T-helper 9 cell (primary cell): ENCODE data around the gene ALCAM.
A peak's percentile ranks its signal among the peaks of the same experiment; 100 is the strongest.
"Not testable (repeated sequence)": the region's sequence is repeated elsewhere in the genome, so short reads cannot be mapped to it uniquely, and the experiment has no call there.

Source experiments
- DNase-seq: peaks from one replicate; pipeline ENCODE4 v3.0.0-alpha.2; 2020

ALCAM gene

GRCh38 chr3:105356988-105357387 is 9.7 kb upstream of the ALCAM start:
- no peak for DNase-seq

- DNase-seq = no peak
These were observed 7.5 kb upstream of the ALCAM start for GRCh38 chr3:105359098-105359762.

GRCh38 chr3:105360003-105360402 is 6.7 kb upstream of the ALCAM start:
- DNase-seq = no peak

GRCh38 chr3:105362021-105362665 is 4.6 kb upstream of the ALCAM start:
- DNase-seq = no peak

DNA sequence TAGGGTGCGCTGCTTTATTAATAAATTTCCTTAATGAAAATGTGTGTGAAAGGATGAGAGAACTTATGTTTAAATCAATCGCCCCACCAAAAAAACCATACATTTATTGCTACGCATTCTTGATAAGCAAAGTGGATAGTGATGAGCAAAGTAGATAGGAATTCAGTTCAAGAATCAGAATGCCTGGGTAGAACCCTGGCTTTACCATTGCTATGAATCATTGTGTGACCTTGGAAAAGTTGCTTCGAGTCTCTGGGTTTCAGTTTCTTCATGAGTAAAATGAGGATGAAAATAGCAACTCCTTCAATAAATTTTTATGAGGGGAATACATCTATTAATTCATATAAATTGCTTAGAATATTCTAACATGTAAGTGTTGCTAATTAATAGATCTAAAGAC is 2.6 kb upstream of the ALCAM start:
- no peak for DNase-seq

GRCh38 chr3:105365081-105365390 is 1.7 kb upstream of the ALCAM start:
- no peak for DNase-seq

- no peak for DNase-seq
These were observed 1.1 kb upstream of the ALCAM start for GRCh38 chr3:105365391-105366325.

- DNase-seq = peak; percentile 20
These were observed 325 bp downstream of the ALCAM start for GRCh38 chr3:105367063-105367405.

DNA sequence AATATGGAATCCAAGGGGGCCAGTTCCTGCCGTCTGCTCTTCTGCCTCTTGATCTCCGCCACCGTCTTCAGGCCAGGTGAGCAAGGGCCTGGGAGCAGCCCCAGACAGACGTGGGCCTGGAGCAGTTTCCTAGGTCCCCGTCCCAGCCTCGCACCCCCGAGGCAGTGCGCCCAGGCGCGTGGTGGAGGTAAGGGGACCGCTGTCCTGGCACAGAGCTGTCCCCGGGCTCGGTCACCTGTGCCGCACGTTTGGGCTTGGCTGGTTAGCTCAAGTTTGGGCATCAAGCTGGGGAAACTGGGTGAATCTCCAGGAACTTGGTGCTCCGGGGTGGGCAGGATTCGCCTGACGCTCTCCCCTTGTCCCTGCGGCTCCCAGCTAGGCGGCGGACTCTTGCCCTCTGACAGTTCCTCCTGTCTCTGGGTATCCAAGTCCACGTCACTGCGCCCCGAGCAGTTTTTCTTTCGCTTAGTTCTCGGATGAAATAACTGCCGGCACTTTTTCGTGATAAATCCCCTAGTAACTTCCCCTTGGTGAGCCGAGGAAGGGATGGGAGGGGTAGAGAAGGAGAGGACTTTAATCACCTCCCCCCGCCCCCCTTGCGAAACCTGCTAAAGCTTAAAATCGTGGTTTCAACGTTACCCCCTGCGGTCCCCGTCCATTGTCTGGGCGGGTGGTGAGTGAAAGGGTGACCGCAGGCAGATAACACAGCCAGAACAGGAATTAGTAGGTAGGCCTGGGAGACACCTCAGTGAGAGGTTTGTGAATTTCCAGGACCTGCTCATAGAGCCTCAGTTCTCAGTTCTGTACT is 901 bp downstream of the ALCAM start:
- DNase-seq = peak; percentile 59

GRCh38 chr3:105368566-105369499 is 2.1 kb downstream of the ALCAM start:
- peak; percentile 65 for DNase-seq

GRCh38 chr3:105369500-105370371 is 3.0 kb downstream of the ALCAM start:
- peak; percentile 17 for DNase-seq

DNA sequence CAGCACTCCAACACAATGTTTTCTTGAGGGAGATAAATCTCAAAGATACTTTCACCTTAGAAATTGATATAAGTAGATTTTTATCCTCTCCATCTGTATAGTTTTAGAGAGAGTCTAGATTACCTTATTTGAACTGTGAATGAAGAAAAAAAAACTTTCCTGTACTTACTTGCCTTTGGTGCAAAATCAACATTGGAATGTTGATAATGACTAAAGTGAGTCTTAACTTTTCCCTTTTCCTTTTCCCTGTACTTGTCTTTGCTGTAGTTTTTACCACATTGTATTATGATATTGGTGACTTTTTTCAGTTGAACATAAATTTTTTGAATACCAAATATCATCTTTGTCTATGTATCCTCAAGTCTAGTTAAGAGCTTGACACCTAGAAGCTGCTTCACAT is 6.7 kb downstream of the ALCAM start:
- DNase-seq = no peak

- no peak for DNase-seq
These were observed 9.2 kb downstream of the ALCAM start for GRCh38 chr3:105375750-105376511.

DNA sequence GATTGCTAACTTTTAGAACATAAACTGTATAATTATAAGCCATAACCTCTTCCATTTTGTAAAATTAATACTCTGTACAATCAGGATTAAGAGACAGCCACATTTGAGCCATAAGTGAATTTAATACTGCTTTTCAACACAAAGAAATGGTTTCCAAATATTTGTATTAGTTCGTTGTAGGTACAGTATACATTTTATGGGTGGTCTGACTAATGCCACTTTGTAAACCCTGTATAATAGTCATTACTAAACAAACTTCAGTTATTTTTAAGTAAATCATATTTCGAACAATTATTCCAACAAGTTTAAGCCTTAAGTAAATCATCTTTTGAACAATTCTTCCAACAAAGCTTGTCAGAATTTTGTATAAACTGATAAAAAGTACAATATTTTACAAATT is 11.0 kb downstream of the ALCAM start:
- no peak for DNase-seq

- no peak for DNase-seq
These were observed 18.5 kb downstream of the ALCAM start for GRCh38 chr3:105385179-105385578.

DNA sequence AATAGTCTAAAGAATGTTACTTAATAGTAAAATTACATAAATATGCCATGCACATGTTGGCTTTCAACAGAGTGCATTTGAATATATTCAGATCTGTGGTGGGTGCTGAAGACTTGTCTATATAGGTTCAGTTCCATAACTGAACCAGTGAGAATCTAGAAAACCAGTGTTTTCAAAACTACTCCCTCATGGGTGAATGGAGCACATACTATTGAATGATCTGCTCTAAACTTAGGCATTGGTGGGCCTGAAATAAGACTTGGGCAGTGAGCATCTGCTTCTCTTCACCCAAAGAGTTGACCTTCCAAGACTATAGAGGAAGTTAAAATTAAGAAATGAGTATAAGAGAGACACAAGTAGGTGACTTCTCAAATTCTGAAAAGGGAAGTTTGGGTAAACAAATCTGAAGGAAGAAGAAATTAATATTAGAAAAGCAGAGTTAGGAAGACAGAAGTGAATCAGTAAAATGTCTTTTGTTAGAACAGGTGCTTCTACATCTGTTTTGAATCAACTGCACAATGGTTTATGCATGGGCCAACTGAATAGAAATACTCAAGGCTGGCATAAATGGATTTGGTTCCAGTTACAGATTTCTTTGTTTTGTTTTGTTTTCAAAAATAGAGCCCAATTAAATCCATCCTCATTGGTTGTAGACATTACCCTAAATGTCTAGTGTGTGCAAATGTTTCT is 19.3 kb downstream of the ALCAM start:
- no peak for DNase-seq

- no peak for DNase-seq
These were observed 20.5 kb downstream of the ALCAM start for GRCh38 chr3:105387122-105387751.

DNA sequence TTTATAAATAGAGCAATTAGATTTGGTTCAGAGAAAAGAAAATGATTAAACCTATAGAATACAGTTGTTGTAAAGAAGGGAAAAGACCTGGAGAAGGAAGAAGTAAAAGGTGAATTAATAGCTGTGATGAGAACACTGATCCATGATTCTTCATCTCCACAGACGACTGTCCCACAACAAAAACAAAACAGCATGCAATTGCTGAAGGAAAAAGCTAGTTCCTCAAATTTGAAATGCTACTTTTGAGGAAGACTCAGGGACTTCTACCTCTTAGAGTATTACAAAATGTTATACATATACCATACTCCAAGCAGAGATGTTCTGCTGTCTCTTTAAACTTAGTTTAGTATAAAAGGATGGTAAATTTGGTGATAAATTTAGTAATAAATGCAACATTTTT is 21.5 kb downstream of the ALCAM start:
- DNase-seq = no peak

DNA sequence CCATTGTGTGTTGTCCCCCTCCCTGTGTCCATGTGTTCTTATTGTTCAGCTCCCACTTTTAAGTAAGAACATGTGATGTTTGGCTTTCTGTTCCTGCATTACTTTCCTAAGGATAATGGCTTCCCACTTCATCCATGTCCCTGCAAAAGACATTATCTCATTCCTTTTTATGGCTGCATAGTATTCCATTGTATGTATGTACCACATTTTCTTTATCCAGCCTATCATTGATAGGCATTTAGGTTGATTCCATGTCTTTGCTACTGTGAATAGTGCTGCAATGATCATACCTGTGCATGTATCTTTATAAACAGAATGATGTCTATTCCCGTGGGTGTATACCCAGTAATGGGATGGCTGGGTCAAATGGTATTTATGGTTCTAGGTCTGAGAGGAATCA is 23.1 kb downstream of the ALCAM start:
- not testable (repeated sequence) for DNase-seq
